Gastrocnemius medialis (tissue), 4 donors: ENCODE measurements around the gene ANKRD39. TPM values are rescaled to one million over a fixed set of nuclear protein-coding genes. Genes with fewer than 3 reads are reported as not detected.

Experiments used
- ATAC-seq, 2 donors: fragments of 150-250 bp; one replicate each; pipeline ENCODE4 v1.9.1; 2016
- DNase-seq, 2 donors: peaks; one replicate each; pipeline ENCODE4 v3.0.0-alpha.2; 2019
- H3K27ac ChIP-seq, 4 donors: fragments of 200-600 bp; sonication (generic); 1 replicate in 1 of 4; 2 replicates in 3 of 4; pipeline ENCODE4 v1.5.1; 2016 to 2018; ENCODE audit warnings: mild to moderate bottlenecking in 2 of 4, moderate library complexity in 1 of 4
- H3K27me3 ChIP-seq, 3 donors: fragments of 200-600 bp; sonication (generic) in 2 of 3; 1 replicate in 1 of 3; 2 replicates in 2 of 3; pipeline versions ENCODE4 v1.5.1 to v1.6.0; 2016 to 2019; ENCODE audit warnings: mild to moderate bottlenecking in 1 of 3, moderate library complexity in 1 of 3
- H3K36me3 ChIP-seq, 2 donors: fragments of 200-600 bp; sonication (generic) in 1 of 2; one replicate each; pipeline ENCODE4 v1.5.1; 2017 to 2018
- H3K4me1 ChIP-seq, 2 donors: fragments of 200-600 bp; sonication (generic) in 1 of 2; one replicate each; pipeline ENCODE4 v1.5.1; 2016 to 2017; ENCODE audit warnings: mild to moderate bottlenecking in 2 of 2
- H3K4me3 ChIP-seq, 4 donors: fragments of 200-600 bp; sonication (generic) in 3 of 4; 1 replicate in 1 of 4; 2 replicates in 3 of 4; pipeline ENCODE4 v1.5.1; 2016 to 2019; ENCODE audit warnings: mild to moderate bottlenecking in 2 of 4
- H3K9me3 ChIP-seq, 3 donors: fragments of 200-600 bp; sonication (generic) in 2 of 3; 1 replicate in 1 of 3; 2 replicates in 2 of 3; pipeline ENCODE4 v1.5.1; 2016 to 2019
- POLR2A ChIP-seq, 2 donors: fragments of 450-650 bp; IDR thresholded peaks; one replicate each; pipeline ENCODE4 v1.6.1; 2017; ENCODE audit warnings: antibody characterized with exemption in 2 of 2, mild to moderate bottlenecking in 2 of 2, moderate library complexity in 2 of 2
- in situ Hi-C, 4 donors: fragments of 200-750 bp; cut with MboI; loops; one replicate each; pipeline versions ENCODE4 v1.15.0 to v1.8.0; 2017; ENCODE audit warnings: low sequenced_read_pairs in 4 of 4
- intact Hi-C: fragments of 100-400 bp; cut with DNase I; formaldehyde crosslinking; loops from one replicate; pipeline ENCODE4 v1.15.1; 2023; ENCODE audit warnings: low total_unique reads
- total RNA-seq, 4 donors: library from RNA; depleted of rRNA; stranded (reverse); fragments of >200 nt; gene quantifications; one replicate each; pipeline versions ENCODE4 v1.1.0 to v1.2.3, GENCODE V29; 2016
- TF ChIP-seq, protein P1 (sequence below), 5 experiments: fragments of 450-650 bp in 3 of 5; fragments of 200-600 bp in 2 of 5; sonication (generic) in 2 of 5; IDR thresholded peaks in 4 of 5; conservative IDR thresholded peaks in 1 of 5; 1 replicate in 4 of 5; 2 replicates in 1 of 5; pipeline ENCODE4 v1.5.1; 2016 to 2019; ENCODE audit warnings: antibody characterized with exemption in 5 of 5, mild to moderate bottlenecking in 3 of 5, moderate library complexity in 3 of 5

Gene ANKRD39
- total RNA-seq, 4 donors from 2014 or later: 25.8 to 50.6 (median 43.8) TPM

- H3K9me3 ChIP-seq: no peaks in the 10 kb centered on the region
- H3K27me3 ChIP-seq: no peaks in the 10 kb centered on the region
- in situ Hi-C loops: no loop called here
- no peaks in the 10 kb centered on the region for H3K36me3 ChIP-seq
- H3K4me3 ChIP-seq: peak overlapping the region; percentile 74 to 95 (median 80)
- peaks cover 38 to 41% of the 10 kb centered on the region in 2 donors for H3K4me1 ChIP-seq
- TF ChIP-seq, protein P1, sequence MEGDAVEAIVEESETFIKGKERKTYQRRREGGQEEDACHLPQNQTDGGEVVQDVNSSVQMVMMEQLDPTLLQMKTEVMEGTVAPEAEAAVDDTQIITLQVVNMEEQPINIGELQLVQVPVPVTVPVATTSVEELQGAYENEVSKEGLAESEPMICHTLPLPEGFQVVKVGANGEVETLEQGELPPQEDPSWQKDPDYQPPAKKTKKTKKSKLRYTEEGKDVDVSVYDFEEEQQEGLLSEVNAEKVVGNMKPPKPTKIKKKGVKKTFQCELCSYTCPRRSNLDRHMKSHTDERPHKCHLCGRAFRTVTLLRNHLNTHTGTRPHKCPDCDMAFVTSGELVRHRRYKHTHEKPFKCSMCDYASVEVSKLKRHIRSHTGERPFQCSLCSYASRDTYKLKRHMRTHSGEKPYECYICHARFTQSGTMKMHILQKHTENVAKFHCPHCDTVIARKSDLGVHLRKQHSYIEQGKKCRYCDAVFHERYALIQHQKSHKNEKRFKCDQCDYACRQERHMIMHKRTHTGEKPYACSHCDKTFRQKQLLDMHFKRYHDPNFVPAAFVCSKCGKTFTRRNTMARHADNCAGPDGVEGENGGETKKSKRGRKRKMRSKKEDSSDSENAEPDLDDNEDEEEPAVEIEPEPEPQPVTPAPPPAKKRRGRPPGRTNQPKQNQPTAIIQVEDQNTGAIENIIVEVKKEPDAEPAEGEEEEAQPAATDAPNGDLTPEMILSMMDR (IDR thresholded peaks at IDR 0.05 in 4 of 5, conservative IDR thresholded peaks at IDR 0.05 in 1 of 5): no peak
- TF ChIP-seq POLR2A (IDR thresholded peaks at IDR 0.05): no peak
- intact Hi-C loops: no loop called here
- ATAC-seq (no peak), DNase-seq (no peak)
- peak overlapping the region; percentile 86 to 90 (median 87) for H3K27ac ChIP-seq
Measured at GRCh38 chr2:96870626-96871255, 12.9 kb upstream of the ANKRD39 start.

DNA sequence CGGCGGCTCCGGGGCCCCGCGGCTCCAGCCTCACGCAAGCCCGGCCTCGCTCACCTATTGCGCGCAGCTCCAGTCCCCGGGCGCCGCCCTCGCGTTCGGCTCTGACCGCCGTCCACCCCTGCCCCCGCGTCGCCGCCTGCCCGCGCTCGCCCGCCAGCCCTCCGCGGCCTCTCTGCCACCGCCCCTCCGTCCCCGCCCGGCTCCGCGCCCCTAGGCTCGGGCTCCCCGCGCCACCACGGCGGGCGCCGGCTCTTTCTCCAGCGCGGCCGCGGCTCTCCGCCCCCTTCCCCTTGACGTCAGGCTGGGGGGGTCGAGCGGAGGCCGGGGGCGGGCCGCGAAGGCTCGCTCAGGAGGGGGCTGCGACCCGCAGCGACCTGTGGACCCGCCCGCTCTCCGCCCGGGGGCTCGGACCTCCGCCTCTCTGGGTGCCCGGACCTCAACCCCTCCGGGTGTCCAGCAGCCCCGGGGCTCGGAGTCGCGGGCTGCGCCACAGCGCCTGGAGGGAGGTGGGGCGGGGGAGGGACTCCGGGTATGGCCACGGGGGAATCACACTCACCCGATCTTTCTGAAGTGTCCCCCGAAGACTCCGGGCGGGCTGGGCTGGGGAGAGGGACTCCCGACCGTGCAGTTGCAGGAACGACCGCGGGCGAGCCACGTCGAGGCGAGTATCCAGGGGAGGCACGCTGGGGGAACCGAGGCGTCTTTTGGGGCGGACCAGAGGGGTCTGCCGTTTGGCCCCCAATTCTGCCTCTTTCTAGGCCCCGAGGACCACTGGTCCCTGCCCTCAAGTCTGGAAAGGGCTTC is 12.2 kb upstream of the ANKRD39 start, which contains the start of gene SEMA4C:
TSS of gene SEMA4C (minus strand) at position 259 of the 804 bp plus-strand sequence. CDS start 2,194 bp downstream, outside the sequence.
- H3K27ac ChIP-seq: peak within 1 kb of the TSS; percentile 86 to 90 (median 87)
- intact Hi-C loops (loop anchor here (1.0 to 2.0 kb wide), 3 partner anchors 12 to 54 kb away; partner anchors contain the start of genes ANKRD39 and CNNM3), in situ Hi-C loops (no loop called here)
- H3K36me3 ChIP-seq: peaks cover 0 to 5% of the 10 kb centered on the region in 2 donors
- ATAC-seq (peak; percentile 28 to 32), DNase-seq (no peak)
- H3K4me3 ChIP-seq: peak within 1 kb of the TSS; percentile 74 to 95 (median 80)
- TF ChIP-seq POLR2A (IDR thresholded peaks at IDR 0.05): peak; percentile 77 to 79
- TF ChIP-seq, protein P1 (IDR thresholded peaks at IDR 0.05 in 4 of 5, conservative IDR thresholded peaks at IDR 0.05 in 1 of 5): peak in 1 of 5 experiments; percentile 11
- no peaks in the 10 kb centered on the region for H3K27me3 ChIP-seq
- H3K4me1 ChIP-seq: peaks cover 37 to 41% of the 10 kb centered on the region in 2 donors
- H3K9me3 ChIP-seq: no peaks in the 10 kb centered on the region

DNA sequence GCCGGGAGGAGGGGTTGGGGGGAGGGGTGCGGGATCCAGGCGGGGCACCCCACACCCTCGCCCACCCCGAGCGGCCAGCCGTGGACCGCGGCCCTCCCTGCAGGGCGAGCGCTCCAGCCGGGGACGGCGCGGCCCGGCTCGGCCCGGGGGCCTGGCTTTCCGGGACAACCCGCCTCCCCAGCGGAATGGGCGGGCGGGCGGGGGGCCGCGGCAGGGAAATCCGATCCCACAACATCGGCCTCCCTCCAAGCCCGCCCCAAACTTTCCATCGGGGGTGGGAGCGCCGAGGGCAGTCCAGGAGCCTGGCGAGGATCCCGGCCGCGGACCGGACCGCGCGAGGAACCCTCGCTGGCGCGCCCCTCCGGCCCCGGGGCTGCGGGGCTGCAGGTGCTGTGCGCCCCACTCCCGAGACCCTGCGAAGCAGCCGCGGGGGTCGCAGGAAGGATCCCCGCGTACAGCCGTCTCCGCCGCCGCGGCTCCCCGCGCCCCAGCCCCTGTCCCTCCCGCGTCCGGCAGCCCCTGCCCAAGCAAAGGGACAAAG is 11.5 kb upstream of the ANKRD39 start:
- TF ChIP-seq, protein P1 (IDR thresholded peaks at IDR 0.05 in 4 of 5, conservative IDR thresholded peaks at IDR 0.05 in 1 of 5): peak in 2 of 5 experiments; percentile 6 to 29
- no peak for TF ChIP-seq POLR2A (IDR thresholded peaks at IDR 0.05)
- Histone ChIP-seq H3K4me3 (peak overlapping the region; percentile 74 to 95 (median 80)), H3K27me3 (no peaks in the 10 kb centered on the region), H3K9me3 (no peaks in the 10 kb centered on the region), H3K27ac (peak overlapping the region; percentile 86 to 90 (median 87)), H3K36me3 (peaks cover 0 to 12% of the 10 kb centered on the region in 2 donors), H3K4me1 (peaks cover 30 to 35% of the 10 kb centered on the region in 2 donors)
- in situ Hi-C loops (no loop called here), intact Hi-C loops (loop anchor here (1.0 to 2.0 kb wide), 3 partner anchors 11 to 53 kb away; partner anchors contain the start of genes ANKRD39 and CNNM3)
- ATAC-seq (peak; percentile 27 to 32), DNase-seq (peak in 1 of 2 donors; percentile 44)

DNA sequence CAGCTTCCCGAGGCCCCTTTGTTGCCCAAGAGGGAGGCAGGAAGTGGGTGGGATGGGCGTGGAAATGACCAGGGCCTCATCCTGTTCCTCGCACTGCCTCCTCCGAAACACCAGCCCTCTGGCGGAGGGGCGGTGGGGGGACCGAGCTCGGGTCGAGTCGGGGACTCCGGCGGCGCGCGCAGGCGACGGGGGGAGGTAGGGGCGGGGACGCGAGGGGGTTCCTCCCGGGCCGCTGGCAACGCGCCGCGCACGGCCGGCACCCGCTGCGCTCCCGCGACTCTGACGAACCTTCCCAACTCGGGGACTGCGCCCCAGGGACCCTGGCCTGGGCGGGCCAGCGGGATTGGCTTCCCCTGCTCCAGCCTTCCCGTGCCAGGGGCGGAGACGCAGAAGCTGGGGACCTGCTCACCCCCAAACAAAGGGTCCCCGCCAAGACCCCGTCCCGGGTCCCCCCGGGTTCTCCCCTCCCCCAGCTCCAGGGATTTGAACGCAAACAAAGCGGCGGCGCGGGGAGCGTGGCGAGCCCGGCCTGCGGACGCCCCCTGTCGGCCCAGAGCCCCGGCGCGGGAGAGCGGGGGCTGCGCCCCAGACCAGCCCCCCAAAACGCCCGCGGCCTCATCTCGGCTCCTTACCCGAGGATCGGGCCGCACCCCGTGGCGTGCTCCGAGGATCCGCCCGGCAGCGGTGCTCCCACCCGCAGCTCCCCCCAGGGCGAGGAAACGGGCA is 10.9 kb upstream of the ANKRD39 start:
- peaks cover 24 to 29% of the 10 kb centered on the region in 2 donors for H3K4me1 ChIP-seq
- DNase-seq (peak; percentile 68 to 75), ATAC-seq (peak; percentile 56)
- H3K27ac ChIP-seq: peak overlapping the region; percentile 86 to 90 (median 87)
- H3K36me3 ChIP-seq: peaks cover 0 to 18% of the 10 kb centered on the region in 2 donors
- in situ Hi-C loops (no loop called here), intact Hi-C loops (loop anchor here (1.0 to 2.0 kb wide), 3 partner anchors 10 to 52 kb away; partner anchors contain the start of genes ANKRD39 and CNNM3)
- no peaks in the 10 kb centered on the region for H3K27me3 ChIP-seq
- no peaks in the 10 kb centered on the region for H3K9me3 ChIP-seq
- TF ChIP-seq, protein P1 (IDR thresholded peaks at IDR 0.05 in 4 of 5, conservative IDR thresholded peaks at IDR 0.05 in 1 of 5): peak; percentile 55 to 73 (median 68)
- peak; percentile 35 to 43 for TF ChIP-seq POLR2A (IDR thresholded peaks at IDR 0.05)
- H3K4me3 ChIP-seq: peak overlapping the region; percentile 74 to 95 (median 80)
